Measurements from ENCODE around the gene PPFIBP1.

Gene PPFIBP1

GRCh38 chr12:27667540-27667939, 143.5 kb downstream of the PPFIBP1 start:
- H3K27me3 ChIP-seq (replicated peaks; ENCODE audit: control insufficient read depth, insufficient read depth, low read length): no peaks in the 10 kb centered on the region
- H3K36me3 ChIP-seq (ENCODE audit: control insufficient read depth, insufficient read depth, low read length): peaks cover 2% of the 10 kb centered on the region
- DNase-seq (ENCODE audit: extremely low read depth, insufficient read length): no peak
- TF ChIP-seq, protein P1, sequence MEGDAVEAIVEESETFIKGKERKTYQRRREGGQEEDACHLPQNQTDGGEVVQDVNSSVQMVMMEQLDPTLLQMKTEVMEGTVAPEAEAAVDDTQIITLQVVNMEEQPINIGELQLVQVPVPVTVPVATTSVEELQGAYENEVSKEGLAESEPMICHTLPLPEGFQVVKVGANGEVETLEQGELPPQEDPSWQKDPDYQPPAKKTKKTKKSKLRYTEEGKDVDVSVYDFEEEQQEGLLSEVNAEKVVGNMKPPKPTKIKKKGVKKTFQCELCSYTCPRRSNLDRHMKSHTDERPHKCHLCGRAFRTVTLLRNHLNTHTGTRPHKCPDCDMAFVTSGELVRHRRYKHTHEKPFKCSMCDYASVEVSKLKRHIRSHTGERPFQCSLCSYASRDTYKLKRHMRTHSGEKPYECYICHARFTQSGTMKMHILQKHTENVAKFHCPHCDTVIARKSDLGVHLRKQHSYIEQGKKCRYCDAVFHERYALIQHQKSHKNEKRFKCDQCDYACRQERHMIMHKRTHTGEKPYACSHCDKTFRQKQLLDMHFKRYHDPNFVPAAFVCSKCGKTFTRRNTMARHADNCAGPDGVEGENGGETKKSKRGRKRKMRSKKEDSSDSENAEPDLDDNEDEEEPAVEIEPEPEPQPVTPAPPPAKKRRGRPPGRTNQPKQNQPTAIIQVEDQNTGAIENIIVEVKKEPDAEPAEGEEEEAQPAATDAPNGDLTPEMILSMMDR (IDR thresholded peaks at IDR 0.05; ENCODE audit: insufficient read depth, low read length, poor library complexity, severe bottlenecking): no peak
- H3K4me3 ChIP-seq (replicated peaks; ENCODE audit: low read depth, low read length): no peak overlapping the region

DNA sequence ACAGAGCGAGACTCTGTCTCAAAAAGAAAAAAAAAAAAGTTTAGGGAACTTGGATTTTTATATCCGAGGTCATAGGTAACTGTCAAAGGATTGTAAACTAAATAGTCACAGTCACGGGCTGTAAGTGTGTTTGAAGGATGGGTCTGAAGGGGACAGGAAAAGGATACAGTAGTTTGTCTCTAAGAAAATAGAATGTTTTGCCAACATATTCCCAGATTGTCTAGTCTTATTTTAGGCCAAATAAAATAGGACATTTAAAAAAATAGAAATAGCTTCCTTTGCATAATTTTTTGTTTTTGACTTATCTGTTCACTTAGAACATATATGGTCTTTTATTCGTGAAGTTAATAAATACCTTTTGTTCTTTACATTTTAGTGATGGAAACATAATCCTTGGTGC, 148.0 kb downstream of the PPFIBP1 start:
- H3K4me3 ChIP-seq (replicated peaks; ENCODE audit: low read depth, low read length): no peak overlapping the region
- H3K36me3 ChIP-seq (ENCODE audit: control insufficient read depth, insufficient read depth, low read length): peaks cover 4% of the 10 kb centered on the region
- TF ChIP-seq, protein P1 (IDR thresholded peaks at IDR 0.05; ENCODE audit: insufficient read depth, low read length, poor library complexity, severe bottlenecking): no peak
- no peaks in the 10 kb centered on the region for H3K27me3 ChIP-seq (replicated peaks; ENCODE audit: control insufficient read depth, insufficient read depth, low read length)
- no peak for DNase-seq (ENCODE audit: extremely low read depth, insufficient read length)

- TF ChIP-seq, protein P1 (IDR thresholded peaks at IDR 0.05; ENCODE audit: insufficient read depth, low read length, poor library complexity, severe bottlenecking): no peak
- Histone ChIP-seq H3K4me3 (replicated peaks; ENCODE audit: low read depth, low read length) (no peak overlapping the region), H3K36me3 (ENCODE audit: control insufficient read depth, insufficient read depth, low read length) (peaks cover 4% of the 10 kb centered on the region), H3K27me3 (replicated peaks; ENCODE audit: control insufficient read depth, insufficient read depth, low read length) (no peaks in the 10 kb centered on the region)
- DNase-seq (ENCODE audit: extremely low read depth, insufficient read length): no peak
These were observed 148.6 kb downstream of the PPFIBP1 start for GRCh38 chr12:27672643-27673042.

- Histone ChIP-seq H3K36me3 (ENCODE audit: control insufficient read depth, insufficient read depth, low read length) (peaks cover 2% of the 10 kb centered on the region), H3K27me3 (replicated peaks; ENCODE audit: control insufficient read depth, insufficient read depth, low read length) (no peaks in the 10 kb centered on the region), H3K4me3 (replicated peaks; ENCODE audit: low read depth, low read length) (no peak overlapping the region)
- DNase-seq (ENCODE audit: extremely low read depth, insufficient read length): no peak
- TF ChIP-seq, protein P1 (IDR thresholded peaks at IDR 0.05; ENCODE audit: insufficient read depth, low read length, poor library complexity, severe bottlenecking): no peak
These were observed 149.2 kb downstream of the PPFIBP1 start for GRCh38 chr12:27673101-27673718.

- Histone ChIP-seq H3K27me3 (replicated peaks; ENCODE audit: control insufficient read depth, insufficient read depth, low read length) (no peaks in the 10 kb centered on the region), H3K4me3 (replicated peaks; ENCODE audit: low read depth, low read length) (no peak overlapping the region), H3K36me3 (ENCODE audit: control insufficient read depth, insufficient read depth, low read length) (peaks cover 2% of the 10 kb centered on the region)
- no peak for DNase-seq (ENCODE audit: extremely low read depth, insufficient read length)
- TF ChIP-seq, protein P1 (IDR thresholded peaks at IDR 0.05; ENCODE audit: insufficient read depth, low read length, poor library complexity, severe bottlenecking): no peak
These were observed 151.0 kb downstream of the PPFIBP1 start for GRCh38 chr12:27674989-27675388.

GRCh38 chr12:27680619-27681018, 156.6 kb downstream of the PPFIBP1 start:
- no peaks in the 10 kb centered on the region for H3K27me3 ChIP-seq (replicated peaks; ENCODE audit: control insufficient read depth, insufficient read depth, low read length)
- no peak overlapping the region for H3K4me3 ChIP-seq (replicated peaks; ENCODE audit: low read depth, low read length)
- TF ChIP-seq, protein P1 (IDR thresholded peaks at IDR 0.05; ENCODE audit: insufficient read depth, low read length, poor library complexity, severe bottlenecking): no peak
- no peak for DNase-seq (ENCODE audit: extremely low read depth, insufficient read length)
- H3K36me3 ChIP-seq (ENCODE audit: control insufficient read depth, insufficient read depth, low read length): peaks cover 2% of the 10 kb centered on the region

Measured in GM06990 (cell line).